ENCODE data around the gene BAIAP2.
"Not testable (repeated sequence)": the region's sequence is repeated elsewhere in the genome, so short reads cannot be mapped to it uniquely, and the experiment has no call there.

The BAIAP2 gene

DNA sequence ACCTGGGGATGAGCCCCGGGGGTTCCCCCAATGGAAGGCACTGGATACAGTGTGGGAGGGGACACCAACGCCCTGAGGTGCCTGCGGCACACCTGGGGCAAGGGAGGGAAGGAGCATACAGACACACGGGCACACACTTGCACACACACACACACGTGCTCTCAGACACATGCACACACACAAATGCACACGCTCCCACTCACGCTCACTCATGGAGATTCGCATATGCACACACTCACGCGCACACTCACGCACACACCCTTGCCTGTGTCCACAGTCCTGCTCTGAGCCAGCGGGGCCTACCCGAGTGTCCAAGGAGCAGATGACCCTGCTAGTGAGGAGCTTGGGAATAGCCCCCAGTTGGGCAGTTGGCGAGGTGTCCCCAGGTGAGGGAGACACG is 113.6 kb downstream of the BAIAP2 start:
- DNase-seq (ENCODE audit: low read depth), result no peak
- TF ChIP-seq, protein P1, sequence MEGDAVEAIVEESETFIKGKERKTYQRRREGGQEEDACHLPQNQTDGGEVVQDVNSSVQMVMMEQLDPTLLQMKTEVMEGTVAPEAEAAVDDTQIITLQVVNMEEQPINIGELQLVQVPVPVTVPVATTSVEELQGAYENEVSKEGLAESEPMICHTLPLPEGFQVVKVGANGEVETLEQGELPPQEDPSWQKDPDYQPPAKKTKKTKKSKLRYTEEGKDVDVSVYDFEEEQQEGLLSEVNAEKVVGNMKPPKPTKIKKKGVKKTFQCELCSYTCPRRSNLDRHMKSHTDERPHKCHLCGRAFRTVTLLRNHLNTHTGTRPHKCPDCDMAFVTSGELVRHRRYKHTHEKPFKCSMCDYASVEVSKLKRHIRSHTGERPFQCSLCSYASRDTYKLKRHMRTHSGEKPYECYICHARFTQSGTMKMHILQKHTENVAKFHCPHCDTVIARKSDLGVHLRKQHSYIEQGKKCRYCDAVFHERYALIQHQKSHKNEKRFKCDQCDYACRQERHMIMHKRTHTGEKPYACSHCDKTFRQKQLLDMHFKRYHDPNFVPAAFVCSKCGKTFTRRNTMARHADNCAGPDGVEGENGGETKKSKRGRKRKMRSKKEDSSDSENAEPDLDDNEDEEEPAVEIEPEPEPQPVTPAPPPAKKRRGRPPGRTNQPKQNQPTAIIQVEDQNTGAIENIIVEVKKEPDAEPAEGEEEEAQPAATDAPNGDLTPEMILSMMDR (conservative IDR thresholded peaks at IDR 0.05; ENCODE audit: low read depth, low read length), result no peak
- H3K4me3 ChIP-seq (ENCODE audit: low read depth, low read length), result no peak overlapping the region

DNA sequence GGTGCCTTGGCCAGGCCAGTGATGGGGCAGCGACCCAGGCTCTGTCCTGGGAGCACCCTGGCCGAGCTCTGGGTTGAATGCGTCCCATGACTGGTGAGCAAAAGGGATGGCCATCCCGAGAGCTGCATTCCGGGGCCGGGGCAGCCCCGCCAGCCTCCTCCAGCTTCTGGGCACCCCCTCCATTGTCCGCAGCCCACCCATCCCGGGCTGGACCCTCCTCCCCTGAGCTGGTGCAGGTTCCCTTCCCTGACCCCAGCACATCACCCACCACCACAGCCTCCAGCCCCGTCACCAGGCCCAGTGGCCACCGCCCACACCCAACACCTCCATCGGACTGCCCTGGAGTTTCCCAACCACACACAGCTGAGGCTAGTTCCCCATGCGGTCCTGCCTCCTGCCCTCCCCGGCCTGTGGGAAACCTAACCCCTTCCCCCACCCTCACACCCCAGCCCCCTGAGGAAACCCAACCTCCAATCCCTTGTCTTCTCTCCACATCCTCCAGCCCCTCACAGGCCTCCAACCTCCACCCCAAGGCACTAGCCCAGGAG is 114.1 kb downstream of the BAIAP2 start:
- H3K4me3 ChIP-seq (ENCODE audit: low read depth, low read length), result no peak overlapping the region
- DNase-seq (ENCODE audit: low read depth), result no peak
- TF ChIP-seq, protein P1 (conservative IDR thresholded peaks at IDR 0.05; ENCODE audit: low read depth, low read length), result no peak

DNA sequence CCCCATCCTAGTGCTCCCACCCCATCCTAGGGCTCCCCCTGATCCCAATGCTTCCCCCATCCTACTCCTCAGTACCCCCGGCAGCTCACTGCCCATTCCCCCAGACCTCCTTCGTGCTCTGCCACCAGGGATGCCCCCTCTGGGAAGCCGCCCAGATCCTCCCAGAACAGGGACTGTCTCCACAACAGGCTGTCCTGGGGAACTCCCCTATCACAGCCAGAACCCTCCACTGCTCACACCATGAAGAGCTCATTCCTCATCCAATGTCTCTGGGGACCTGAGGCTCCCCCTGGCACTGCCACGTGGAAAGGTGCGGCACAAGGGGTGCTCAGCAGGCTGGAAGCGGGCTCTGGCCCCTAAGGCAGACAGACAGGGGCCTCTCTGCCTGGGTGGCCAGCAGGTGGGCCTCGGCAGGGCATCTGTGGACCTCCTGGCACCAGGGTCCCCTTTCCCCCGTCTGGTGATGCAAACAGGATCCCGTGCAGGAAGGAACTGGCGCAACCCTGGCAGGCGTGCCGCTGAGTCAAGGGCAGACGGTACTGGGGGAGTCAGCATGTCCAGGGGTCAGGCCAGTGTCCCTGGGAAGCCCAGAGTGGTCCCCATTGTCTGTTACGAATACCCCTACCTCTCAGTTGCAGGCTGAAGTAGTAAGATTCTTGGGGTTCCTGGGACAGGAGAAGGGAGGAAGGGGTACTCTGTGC is 115.6 kb downstream of the BAIAP2 start:
- TF ChIP-seq, protein P1 (conservative IDR thresholded peaks at IDR 0.05; ENCODE audit: low read depth, low read length), result no peak
- DNase-seq (ENCODE audit: low read depth), result no peak
- H3K4me3 ChIP-seq (ENCODE audit: low read depth, low read length), result no peak overlapping the region

DNA sequence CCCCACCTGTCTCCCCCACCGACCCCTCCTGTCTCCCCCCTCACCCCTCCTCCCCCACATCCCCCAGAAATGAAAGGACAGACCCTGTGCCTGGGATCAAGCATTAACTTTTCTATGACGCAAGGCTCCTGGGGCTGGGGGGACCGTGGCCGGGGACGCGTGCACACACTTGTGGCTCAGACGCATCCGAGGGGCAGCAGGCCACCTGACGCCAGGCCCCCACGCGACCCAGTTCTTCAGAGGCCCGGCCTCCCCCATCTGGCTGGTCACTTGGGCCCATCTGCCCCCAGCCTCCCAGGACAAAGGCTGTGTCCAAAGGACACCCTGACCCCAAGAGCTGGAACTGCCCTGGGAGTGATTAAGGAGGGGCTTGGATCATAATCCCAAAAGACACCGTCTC is 116.3 kb downstream of the BAIAP2 start:
- no peak for DNase-seq (ENCODE audit: low read depth)
- H3K4me3 ChIP-seq (ENCODE audit: low read depth, low read length), result no peak overlapping the region
- TF ChIP-seq, protein P1 (conservative IDR thresholded peaks at IDR 0.05; ENCODE audit: low read depth, low read length), result no peak

DNA sequence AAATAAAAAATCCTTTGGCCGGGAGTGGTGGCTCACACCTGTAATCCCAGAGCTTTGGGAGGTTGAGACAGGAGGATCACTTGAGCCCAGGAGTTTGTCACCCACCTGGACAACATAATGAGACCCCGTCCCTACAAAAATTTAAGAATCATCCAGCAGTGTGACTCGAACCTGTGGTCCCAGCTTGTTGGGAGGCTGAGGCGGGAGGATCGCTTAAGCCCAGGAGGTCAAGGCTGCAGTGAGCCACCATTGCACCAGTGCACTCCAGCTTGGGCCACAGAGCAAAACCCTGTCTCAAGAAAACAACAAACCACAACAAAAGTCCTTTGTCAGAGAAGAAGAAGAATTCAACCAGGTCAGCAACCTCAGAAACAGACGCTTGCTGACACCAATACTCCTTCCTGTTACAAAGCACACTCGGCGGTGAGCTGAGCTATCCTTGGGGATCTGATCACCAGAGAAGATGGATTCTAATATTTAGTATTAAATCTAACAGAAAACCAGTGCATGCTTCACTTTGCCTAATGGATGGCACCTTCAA is 117.4 kb downstream of the BAIAP2 start:
- no peak overlapping the region for H3K4me3 ChIP-seq (ENCODE audit: low read depth, low read length)
- TF ChIP-seq, protein P1 (conservative IDR thresholded peaks at IDR 0.05; ENCODE audit: low read depth, low read length), result no peak
- no peak for DNase-seq (ENCODE audit: low read depth)

DNA sequence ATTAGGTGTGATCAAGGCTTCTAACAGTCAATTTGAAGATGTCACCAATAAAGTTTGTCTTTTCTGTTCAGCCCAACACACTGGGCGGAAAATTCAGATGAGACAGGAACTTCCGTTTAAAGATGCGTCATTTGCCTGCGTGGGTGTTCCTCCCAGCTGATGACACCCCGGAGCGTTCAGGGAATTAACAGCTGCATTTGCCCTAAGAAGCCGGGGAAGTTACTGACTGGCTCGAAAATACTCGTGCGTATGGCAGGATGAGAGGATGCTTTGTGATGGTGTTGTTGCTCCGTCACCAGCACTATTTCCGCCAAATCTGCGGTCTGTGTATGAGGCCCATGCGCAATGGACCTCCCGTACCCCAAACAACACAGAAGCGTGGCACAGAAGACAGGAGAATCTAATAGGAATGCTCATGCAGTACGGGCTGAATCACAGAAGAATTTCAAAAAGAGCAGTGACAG is 118.4 kb downstream of the BAIAP2 start:
- DNase-seq (ENCODE audit: low read depth), result peak; percentile 72
- TF ChIP-seq, protein P1 (conservative IDR thresholded peaks at IDR 0.05; ENCODE audit: low read depth, low read length), result no peak
- H3K4me3 ChIP-seq (ENCODE audit: low read depth, low read length), result no peak overlapping the region

DNA sequence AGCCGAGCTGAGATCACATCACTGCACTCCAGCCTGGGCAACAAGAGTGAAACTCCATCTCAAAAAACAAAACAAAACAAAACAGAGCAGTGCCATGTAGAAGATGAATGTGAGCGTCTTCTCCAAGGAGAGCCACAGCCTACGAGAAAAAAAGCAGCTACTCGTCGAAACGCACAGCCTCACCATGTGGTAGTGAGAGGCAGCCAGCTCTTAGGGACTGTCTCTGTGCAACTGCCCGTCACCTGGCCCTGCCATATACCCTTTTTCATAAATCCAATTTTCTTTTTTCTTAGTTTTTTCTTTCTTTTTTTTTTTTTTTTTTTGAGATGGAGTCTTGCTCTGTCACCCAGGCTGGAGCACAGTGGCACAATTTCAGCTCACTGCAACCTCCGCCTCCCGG is 119.1 kb downstream of the BAIAP2 start:
- not testable (repeated sequence) for DNase-seq (ENCODE audit: low read depth); H3K4me3 ChIP-seq (ENCODE audit: low read depth, low read length)

Data from choroid plexus epithelial cell (primary cell).